Endodermal cell (in vitro differentiated cells): ENCODE results near the gene CTNS. TPM values are rescaled to one million over a fixed set of nuclear protein-coding genes. Genes with fewer than 3 reads are reported as not detected.

ENCODE experiments used
- DNase-seq: peaks from one replicate; pipeline ENCODE4 v3.0.0-alpha.2; 2017
- H3K27ac ChIP-seq: 2 replicates; pipeline ENCODE4 v1.5.1; 2013; ENCODE audit warnings: mild to moderate bottlenecking, low read depth, low read length, moderate library complexity
- H3K27me3 ChIP-seq: 2 replicates; pipeline ENCODE4 v1.6.1; 2013; ENCODE audit warnings: mild to moderate bottlenecking, low read length, moderate library complexity; ENCODE audit not compliant: insufficient read depth, control insufficient read depth, poor library complexity, severe bottlenecking
- H3K36me3 ChIP-seq: 2 replicates; pipeline ENCODE4 v1.7.0; 2013; ENCODE audit warnings: mild to moderate bottlenecking, low read length, moderate library complexity; ENCODE audit not compliant: control insufficient read depth, insufficient read depth
- H3K4me1 ChIP-seq: one replicate; pipeline ENCODE4 v1.7.0; 2013; ENCODE audit warnings: low read length; ENCODE audit not compliant: control insufficient read depth, insufficient read depth
- H3K4me3 ChIP-seq: 2 replicates; pipeline ENCODE4 v1.5.1; 2013; ENCODE audit warnings: mild to moderate bottlenecking, low read length, moderate library complexity
- H3K9ac ChIP-seq: 2 replicates; pipeline ENCODE4 v1.6.1; 2013; ENCODE audit warnings: mild to moderate bottlenecking, low read length, moderate library complexity; ENCODE audit not compliant: poor library complexity, severe bottlenecking; ENCODE audit errors: extremely low read depth
- H3K9me3 ChIP-seq: 2 replicates; pipeline ENCODE4 v1.6.1; 2013; ENCODE audit warnings: mild to moderate bottlenecking, low read length, moderate library complexity; ENCODE audit not compliant: control insufficient read depth
- H3K27ac Mint-ChIP-seq: 2 replicates; pipeline ENCODE4 v1.8.0; 2020; ENCODE audit warnings: mixed read lengths
- H3K27me3 Mint-ChIP-seq: 2 replicates; pipeline ENCODE4 v1.8.0; 2021; ENCODE audit warnings: mild to moderate bottlenecking, mixed read lengths; ENCODE audit not compliant: insufficient read depth
- H3K36me3 Mint-ChIP-seq: 2 replicates; pipeline ENCODE4 v1.8.0; 2020; ENCODE audit warnings: low read depth, mixed read lengths
- H3K4me1 Mint-ChIP-seq: 2 replicates; pipeline ENCODE4 v1.8.0; 2020; ENCODE audit warnings: mixed read lengths
- H3K4me3 Mint-ChIP-seq: 2 replicates; pipeline ENCODE4 v1.8.0; 2020; ENCODE audit warnings: mild to moderate bottlenecking, moderate library complexity, mixed read lengths
- H3K9me3 Mint-ChIP-seq: 2 replicates; pipeline ENCODE4 v1.8.0; 2020; ENCODE audit warnings: mild to moderate bottlenecking, mixed read lengths
- CTCF ChIP-seq: fragments of 200-600 bp; sonication (generic); conservative IDR thresholded peaks from 2 replicates; pipeline ENCODE4 v1.5.0; 2021; ENCODE audit warnings: antibody characterized with exemption, mild to moderate bottlenecking
- WGBS, 2 experiments: methylation state at CpG; one replicate each; pipeline versions ENCODE4 v1.1.5 to v1.1.7; 2013; ENCODE audit warnings: missing lambda C conversion rate in 2 of 2, mixed read lengths in 1 of 2; ENCODE audit not compliant: insufficient coverage in 1 of 2, insufficient read length in 1 of 2; 5-methylcytosine and 5-hydroxymethylcytosine counted together
- total RNA-seq, 2 donors: library from RNA; stranded (reverse); fragmentation: NEBNext Ultra II Directional in 1 of 2; extraction: Animal tissue kit (Norgen Biotek cat#: 25700) in 1 of 2; gene quantifications; 2 replicates in 1 of 2; 3 replicates in 1 of 2; pipeline ENCODE4 v1.2.1, GENCODE V29; 2021

The CTNS gene
- total RNA-seq, 2 donors from 2014 or later = 17.2 to 18.8 TPM

GRCh38 chr17:3695129-3695722, 58.7 kb downstream of the CTNS start:
- Histone ChIP-seq H3K4me3 (peak overlapping the region; percentile 58), H3K27ac (no peak overlapping the region), H3K36me3 (no peaks in the 10 kb centered on the region), H3K9me3 (peaks cover 8% of the 10 kb centered on the region), H3K4me1 (no peaks in the 10 kb centered on the region), H3K27me3 (peaks cover 50% of the 10 kb centered on the region), H3K9ac (no peak overlapping the region)
- Mint-ChIP-seq H3K27me3 (peaks cover 55% of the 10 kb centered on the region), H3K27ac (no peak overlapping the region), H3K9me3 (peaks cover 11% of the 10 kb centered on the region), H3K4me1 (no peaks in the 10 kb centered on the region), H3K36me3 (no peaks in the 10 kb centered on the region), H3K4me3 (peak overlapping the region; percentile 50)
- TF ChIP-seq CTCF = no peak
- WGBS, 2 experiments = 28 to 33% methylated on average over 5 to 16 of the region's 17 CpGs
- peak; percentile 62 for DNase-seq

- no peaks in the 10 kb centered on the region for H3K36me3 ChIP-seq
- H3K4me3 Mint-ChIP-seq = peak within 1 kb of the TSS; percentile 50
- DNase-seq = peak; percentile 94
- H3K9me3 Mint-ChIP-seq = peaks cover 11% of the 10 kb centered on the region
- H3K4me3 ChIP-seq = peak within 1 kb of the TSS; percentile 58
- H3K27me3 ChIP-seq = peaks cover 50% of the 10 kb centered on the region
- H3K9me3 ChIP-seq = peaks cover 8% of the 10 kb centered on the region
- H3K27ac Mint-ChIP-seq = no peak within 1 kb of the TSS
- H3K9ac ChIP-seq = no peak within 1 kb of the TSS
- H3K36me3 Mint-ChIP-seq = no peaks in the 10 kb centered on the region
- no peak for TF ChIP-seq CTCF
- no peak within 1 kb of the TSS for H3K27ac ChIP-seq
- H3K27me3 Mint-ChIP-seq = peaks cover 55% of the 10 kb centered on the region
- H3K4me1 ChIP-seq = no peaks in the 10 kb centered on the region
- WGBS, 2 experiments = 0 to 1% methylated on average over 10 to 59 of the region's 65 CpGs
- H3K4me1 Mint-ChIP-seq = no peaks in the 10 kb centered on the region
These were observed 59.3 kb downstream of the CTNS start, which contains the start of gene P2RX5 for GRCh38 chr17:3695723-3696411. P2RX5 (minus strand) TSS chr17:3696155; CDS start chr17:3696005, 150 bp downstream.

GRCh38 chr17:3697103-3697476, 60.5 kb downstream of the CTNS start:
- DNase-seq = no peak
- Histone ChIP-seq H3K9me3 (peaks cover 8% of the 10 kb centered on the region), H3K4me3 (no peak overlapping the region), H3K36me3 (no peaks in the 10 kb centered on the region), H3K27ac (no peak overlapping the region), H3K27me3 (peaks cover 50% of the 10 kb centered on the region), H3K9ac (no peak overlapping the region), H3K4me1 (no peaks in the 10 kb centered on the region)
- Mint-ChIP-seq H3K27me3 (peaks cover 55% of the 10 kb centered on the region), H3K36me3 (no peaks in the 10 kb centered on the region), H3K27ac (no peak overlapping the region), H3K4me1 (no peaks in the 10 kb centered on the region), H3K9me3 (peaks cover 17% of the 10 kb centered on the region), H3K4me3 (no peak overlapping the region)
- WGBS, 2 experiments = 77 to 83% methylated on average over 9 to 12 of the region's 12 CpGs
- no peak for TF ChIP-seq CTCF
